COLO668 (cell line): ENCODE measurements around the gene KCNIP2.

Source experiments
- DNase-seq: peaks from one replicate; lab custom pipeline; 2025; ENCODE audit not compliant: unreplicated experiment; lab: John Stamatoyannopoulos, UW

KCNIP2 gene

DNA sequence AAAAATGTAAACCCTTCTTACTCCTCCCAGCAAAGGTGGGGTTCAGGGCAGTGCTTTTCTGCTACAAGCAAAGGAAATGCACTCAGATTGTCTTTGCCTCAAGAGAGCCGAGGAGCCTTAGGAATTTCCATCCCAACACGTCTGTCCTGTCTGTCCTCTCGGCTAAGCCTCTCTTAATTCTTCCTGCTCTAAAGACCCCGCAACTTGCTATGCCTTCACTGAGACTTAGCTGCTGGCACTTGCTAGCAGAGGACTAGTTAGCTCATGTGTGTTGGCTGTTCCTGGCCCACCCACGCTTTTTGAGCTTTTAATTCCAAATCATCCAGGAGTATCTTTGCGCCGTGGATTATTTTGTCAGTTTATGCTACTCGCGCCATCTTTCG, 59.9 kb downstream of the KCNIP2 start:
- DNase-seq, result no peak

- peak; percentile 70 for DNase-seq
These were observed 60.5 kb downstream of the KCNIP2 start, which contains the start of gene NPM3 for GRCh38 chr10:101782811-101783735. TSS of gene NPM3 (minus strand) at chr10:101783446. CDS start at chr10:101783390, 56 bp downstream.

DNA sequence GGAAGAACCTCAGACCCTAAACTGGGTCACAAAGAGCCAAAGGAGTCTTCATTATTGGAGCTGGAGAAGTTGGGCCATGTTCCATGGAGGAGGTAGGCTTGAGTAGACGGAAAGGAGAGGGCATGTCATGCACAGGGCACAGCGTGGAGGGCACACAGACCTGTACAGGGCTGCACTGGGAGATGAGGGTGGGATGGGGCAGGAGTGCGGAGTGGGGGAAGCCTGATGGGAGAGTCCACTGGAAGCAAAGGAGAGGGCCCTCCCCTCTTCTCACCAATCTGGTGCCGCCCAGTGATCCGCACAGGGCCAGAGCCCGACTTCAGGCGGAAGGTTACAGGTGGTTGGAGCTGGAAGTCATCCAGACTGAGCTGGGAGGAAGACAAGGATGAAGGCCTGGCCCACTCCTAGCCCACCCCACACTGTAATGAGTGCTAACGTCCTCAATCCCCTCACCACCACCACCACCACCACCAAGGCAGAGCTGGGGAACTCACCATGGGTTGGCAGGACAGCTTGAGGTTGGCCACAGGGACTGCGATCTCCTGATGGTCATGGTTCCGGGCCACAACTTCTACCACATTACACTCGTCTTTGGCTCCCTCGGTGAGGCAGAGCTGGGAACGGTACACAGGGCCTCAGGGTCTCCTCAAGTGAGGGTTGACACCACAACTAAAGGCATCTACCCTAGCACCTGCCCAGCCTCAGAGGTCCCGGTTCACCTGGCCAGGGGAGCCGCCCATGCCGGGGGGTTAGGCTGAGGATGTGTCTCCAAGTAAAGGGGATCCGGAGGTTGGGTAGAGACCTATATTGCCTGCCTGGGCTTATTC, 61.4 kb downstream of the KCNIP2 start:
- no peak for DNase-seq

DNA sequence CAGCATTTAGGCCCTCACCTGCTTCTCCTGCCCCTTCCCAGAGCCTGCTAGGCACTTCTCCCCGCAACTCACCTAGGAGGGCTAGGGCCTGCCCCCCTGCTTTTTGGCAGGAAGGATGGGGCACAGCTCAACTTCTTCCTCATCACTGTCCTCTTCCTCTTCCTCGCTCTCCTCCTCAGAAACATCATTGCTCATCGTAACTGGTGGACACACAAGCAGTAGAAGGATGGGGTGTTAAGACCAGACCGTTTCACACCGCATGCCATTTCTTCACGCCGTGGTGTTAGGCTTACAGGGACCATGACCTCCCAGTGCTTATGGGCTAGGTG, 62.0 kb downstream of the KCNIP2 start:
- DNase-seq, result no peak

GRCh38 chr10:101780818-101781654, 62.6 kb downstream of the KCNIP2 start:
- peak; percentile 58 for DNase-seq

DNA sequence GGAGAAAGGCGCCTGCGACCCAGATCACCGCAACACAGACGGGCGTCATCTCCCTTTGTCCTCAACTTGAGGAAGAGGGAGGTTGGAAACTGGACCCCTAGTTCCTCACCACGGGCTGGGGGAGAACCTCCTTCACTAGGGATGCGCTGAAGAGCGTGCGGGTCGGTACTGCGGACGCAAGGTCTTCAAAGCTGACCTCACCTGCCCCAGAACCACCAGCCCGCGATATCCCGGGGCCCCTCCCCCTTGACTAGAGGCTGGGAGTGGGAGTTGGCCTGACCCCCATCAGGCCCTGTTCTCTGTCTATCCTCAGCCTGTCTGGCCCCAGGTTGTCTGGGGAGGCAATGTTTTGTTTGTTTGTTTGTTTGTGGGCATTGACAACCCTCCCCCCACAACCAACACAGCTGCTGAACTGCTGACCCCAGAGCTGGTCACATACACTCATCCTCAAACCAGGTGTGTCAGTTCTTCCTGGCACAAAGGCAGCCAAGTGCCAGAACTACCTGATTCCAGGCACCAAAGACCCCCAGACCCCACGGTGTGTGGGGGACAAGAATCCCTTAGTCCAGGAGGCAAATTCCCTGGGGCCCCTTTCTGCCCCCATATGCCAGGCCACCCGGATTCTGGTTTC, 63.3 kb downstream of the KCNIP2 start:
- no peak for DNase-seq

DNA sequence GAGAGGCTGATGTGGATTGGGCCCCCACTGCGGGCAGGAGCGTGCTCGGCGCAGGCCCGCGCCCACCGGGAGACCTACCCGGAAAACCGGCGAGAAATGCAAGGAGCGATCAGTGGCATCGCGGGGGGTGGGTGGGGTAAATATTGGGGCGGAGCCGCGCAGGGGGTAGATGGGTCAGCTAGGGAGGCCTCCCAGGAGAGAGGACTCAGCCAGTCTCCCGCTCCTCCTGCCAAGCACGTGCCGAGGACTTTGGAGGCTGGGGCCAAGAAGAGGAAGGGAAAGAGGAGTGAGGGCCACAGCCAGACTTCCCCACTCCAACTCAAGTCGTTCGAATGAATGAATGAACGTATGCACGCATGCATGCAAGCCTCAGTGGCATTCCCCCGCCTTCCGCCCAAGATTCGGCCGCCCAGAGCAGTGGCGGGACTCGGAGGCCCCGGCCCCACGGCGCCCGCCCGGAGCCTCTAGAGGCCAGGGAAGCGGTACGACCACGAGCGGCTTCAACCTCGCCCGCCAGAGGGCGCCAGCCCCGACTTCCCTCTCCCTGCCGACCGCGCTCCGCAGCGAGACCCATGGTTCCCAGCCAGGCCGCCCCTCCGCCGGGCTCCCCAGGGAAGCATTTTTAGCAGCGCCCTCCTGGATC, 63.9 kb downstream of the KCNIP2 start:
- peak; percentile 76 for DNase-seq

GRCh38 chr10:101778781-101779543, 64.6 kb downstream of the KCNIP2 start:
- DNase-seq, result peak; percentile 48

DNA sequence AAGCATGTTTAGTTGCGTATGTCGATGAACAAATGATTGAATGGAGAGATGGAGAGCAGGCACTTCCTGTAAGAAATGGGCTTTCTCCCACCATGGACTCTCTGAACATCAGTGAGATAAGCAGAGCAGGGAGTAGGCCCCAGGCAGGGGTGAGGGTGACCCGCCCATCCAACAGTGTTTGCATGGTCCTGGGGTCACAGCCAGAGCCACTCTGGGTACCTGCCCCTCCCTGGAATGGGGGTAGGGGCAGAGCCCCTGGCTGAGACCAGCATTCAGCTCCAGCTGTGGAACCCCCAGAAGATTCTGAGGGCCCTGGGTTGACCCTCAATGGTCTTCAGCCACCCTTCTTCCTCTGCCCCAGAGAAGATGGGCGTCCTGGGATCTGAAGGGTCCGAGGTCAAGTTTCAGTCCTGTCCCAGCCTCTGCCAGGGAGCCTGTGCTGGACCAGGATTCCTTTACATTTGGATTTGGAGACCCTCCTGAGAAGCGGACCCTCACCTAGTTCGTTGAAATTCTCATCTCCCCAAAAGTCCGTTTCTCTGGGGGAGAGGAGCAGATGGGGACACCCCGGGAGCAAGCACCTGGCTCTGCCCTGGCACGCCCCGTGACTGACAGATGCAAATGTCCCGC, 65.3 kb downstream of the KCNIP2 start:
- DNase-seq, result no peak

- no peak for DNase-seq
These were observed 65.9 kb downstream of the KCNIP2 start for GRCh38 chr10:101777619-101778145.

GRCh38 chr10:101776161-101776817, 67.3 kb downstream of the KCNIP2 start:
- DNase-seq, result no peak
